Measurements from ENCODE around the gene XCR1.

DNA sequence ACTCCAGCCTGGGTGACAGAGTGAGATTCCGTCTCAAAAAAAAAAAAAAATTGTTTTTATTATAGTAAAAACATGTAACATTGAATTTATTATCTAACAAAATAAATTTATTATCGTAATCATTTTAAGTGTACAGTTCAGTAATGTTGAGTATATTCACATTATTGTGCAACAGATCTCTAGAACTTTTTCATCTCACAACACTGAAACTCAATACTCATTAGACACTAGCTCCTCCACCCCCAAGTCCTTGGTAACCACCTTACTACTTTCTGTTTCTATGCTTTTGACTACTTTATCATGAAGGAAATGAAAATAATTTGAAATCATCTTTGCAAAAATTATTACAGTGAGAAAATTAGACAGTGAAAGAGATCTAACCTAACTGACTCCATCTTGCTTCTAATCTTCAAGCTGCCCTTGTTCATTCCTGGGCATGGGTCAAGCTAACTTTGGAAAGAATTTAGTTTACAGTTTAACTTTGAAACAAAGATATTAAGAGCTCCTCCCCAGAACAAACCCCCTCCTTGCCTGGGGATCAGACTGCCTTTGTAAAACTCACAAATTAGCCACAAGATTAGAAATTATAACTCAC is 16.7 kb downstream of the XCR1 start:
- TF ChIP-seq CTCF (IDR thresholded peaks at IDR 0.05) = no peak
- no peak for TF ChIP-seq POLR2A (IDR thresholded peaks at IDR 0.05)

Data from sigmoid colon (tissue), 3 donors.